Endothelial cell of umbilical vein (primary cell): Measurements from ENCODE around the gene CD163. TPM values are rescaled to one million over a fixed set of nuclear protein-coding genes. Genes with fewer than 3 reads are reported as not detected.

Source experiments
- BruUV-seq: library from RNA; stranded (reverse); fragments of 400-500 nt; replicated peaks from 2 replicates; lab custom pipeline; 2021; lab: Mats Ljungman, UMichigan
- CTCF ChIA-PET: fragments of 300-600, 350-600 bp; sonication (Branson Sonifier 250); formaldehyde crosslinking; loops from one replicate; lab custom pipeline; 2021; ENCODE audit warnings: antibody characterized with exemption, inconsistent platforms; lab: Charles Lee
- POLR2A ChIA-PET: fragments of 300-600, 350-600 bp; sonication (Branson Sonifier 250); formaldehyde crosslinking; loops from one replicate; lab custom pipeline; 2021; ENCODE audit warnings: antibody characterized with exemption, inconsistent platforms; lab: Charles Lee
- DNase-seq: peaks from one replicate; pipeline ENCODE4 v3.0.0-alpha.2; 2011; ENCODE audit warnings: low read depth, low spot score
- FAIRE-seq: peaks from 2 replicates; lab custom pipeline; 2011; peaks lifted over from hg19 to GRCh38; lab: Jason Lieb, UNC
- H2AFZ ChIP-seq: 2 replicates; pipeline ENCODE4 v1.6.0; 2012; ENCODE audit warnings: low read depth, low read length, control low read depth, inconsistent platforms
- H3K27ac ChIP-seq: 2 replicates; pipeline ENCODE4 v1.5.1; 2011; ENCODE audit warnings: low read depth, mild to moderate bottlenecking, control low read depth, low read length, moderate library complexity; ENCODE audit not compliant: insufficient read depth
- H3K27me3 ChIP-seq, 2 experiments: 2 replicates each; pipeline versions ENCODE4 v1.6.0 to v1.6.1; 2011; ENCODE audit warnings: low read length in 2 of 2, mixed read lengths in 1 of 2; ENCODE audit not compliant: control insufficient read depth in 2 of 2, insufficient read depth in 2 of 2
- H3K36me3 ChIP-seq, 2 experiments: 2 replicates in 1 of 2; 3 replicates in 1 of 2; pipeline ENCODE4 v1.5.1; 2011; ENCODE audit warnings: low read length in 2 of 2, mild to moderate bottlenecking in 1 of 2, moderate library complexity in 1 of 2; ENCODE audit not compliant: control insufficient read depth in 2 of 2, insufficient read depth in 2 of 2; ENCODE audit errors: extremely low read depth in 1 of 2
- H3K4me1 ChIP-seq: 3 replicates; pipeline ENCODE4 v1.5.1; 2011; ENCODE audit warnings: mild to moderate bottlenecking, low read length; ENCODE audit not compliant: control insufficient read depth, insufficient read depth; ENCODE audit errors: extremely low read depth
- H3K4me2 ChIP-seq: 2 replicates; pipeline ENCODE4 v1.6.1; 2011; ENCODE audit warnings: low read length, control low read depth, mixed read lengths; ENCODE audit not compliant: insufficient read depth
- H3K4me3 ChIP-seq, 3 experiments: fragments of 200-600 bp in 1 of 3; sonication (generic), shearing (Covaris generic) in 1 of 3; replicated peaks in 1 of 3; 2 replicates each; pipeline ENCODE4 v1.5.1; 2011 to 2016; ENCODE audit warnings: control low read depth in 3 of 3, low read length in 3 of 3, mild to moderate bottlenecking in 2 of 3, inconsistent platforms in 1 of 3, low read depth in 1 of 3, moderate library complexity in 1 of 3; ENCODE audit not compliant: insufficient read depth in 1 of 3
- H3K79me2 ChIP-seq: 2 replicates; pipeline ENCODE4 v1.6.0; 2012; ENCODE audit warnings: low read length, inconsistent platforms; ENCODE audit not compliant: control insufficient read depth, insufficient read depth
- H3K9ac ChIP-seq: replicated peaks from 2 replicates; pipeline ENCODE3; 2011; ENCODE audit warnings: low read length, control low read depth; ENCODE audit not compliant: insufficient read depth; ENCODE audit errors: extremely low read depth
- H3K9me1 ChIP-seq: replicated peaks from 3 replicates; pipeline ENCODE4 v1.6.0; 2011; ENCODE audit warnings: mild to moderate bottlenecking, low read length; ENCODE audit not compliant: control insufficient read depth, insufficient read depth; ENCODE audit errors: extremely low read depth
- H3K9me3 ChIP-seq: replicated peaks from 2 replicates; pipeline ENCODE4 v1.5.1; 2012; ENCODE audit warnings: low read length, inconsistent platforms; ENCODE audit not compliant: control insufficient read depth, insufficient read depth
- H4K20me1 ChIP-seq: replicated peaks from 2 replicates; pipeline ENCODE3; 2011; ENCODE audit warnings: mild to moderate bottlenecking, low read length; ENCODE audit not compliant: control insufficient read depth, insufficient read depth; ENCODE audit errors: extremely low read depth
- CTCF ChIP-seq, 2 donors: IDR thresholded peaks; 1 replicate in 1 of 2; 2 replicates in 1 of 2; pipeline ENCODE4 v1.5.1; 2011; ENCODE audit warnings: low read length in 2 of 2, mild to moderate bottlenecking in 2 of 2, moderate library complexity in 2 of 2, control low read depth in 1 of 2, inconsistent platforms in 1 of 2, low read depth in 1 of 2; ENCODE audit not compliant: insufficient read depth in 1 of 2; ENCODE audit errors: extremely low read depth in 1 of 2
- EZH2 ChIP-seq: IDR thresholded peaks from 2 replicates; pipeline ENCODE4 v1.6.1; 2012; ENCODE audit warnings: borderline replicate concordance, low read depth, mild to moderate bottlenecking, moderate library complexity, low read length, inconsistent platforms; ENCODE audit not compliant: severe bottlenecking
- FOS ChIP-seq: IDR thresholded peaks from 2 replicates; pipeline ENCODE4 v1.6.1; 2011; ENCODE audit warnings: mild to moderate bottlenecking, low read length, moderate library complexity, borderline replicate concordance; ENCODE audit not compliant: insufficient read depth
- GATA2 ChIP-seq: IDR thresholded peaks from 2 replicates; pipeline ENCODE4 v1.7.0; 2011; ENCODE audit warnings: low read depth, mild to moderate bottlenecking, moderate library complexity, mixed read lengths, low read length; ENCODE audit not compliant: insufficient read length, insufficient read depth
- JUN ChIP-seq: IDR thresholded peaks from 2 replicates; pipeline ENCODE4 v1.6.1; 2011; ENCODE audit warnings: borderline replicate concordance, low read depth; ENCODE audit not compliant: insufficient read length, insufficient read depth
- MAX ChIP-seq: IDR thresholded peaks from 2 replicates; pipeline ENCODE4 v1.6.1; 2011; ENCODE audit not compliant: insufficient read depth, insufficient read length
- MYC ChIP-seq: IDR thresholded peaks from one replicate; pipeline ENCODE4 v1.6.1; 2011; ENCODE audit warnings: mild to moderate bottlenecking, low read depth, low read length
- POLR2A ChIP-seq: IDR thresholded peaks from 2 replicates; pipeline ENCODE4 v1.6.1; 2012; ENCODE audit warnings: low read depth, mild to moderate bottlenecking, control low read depth, low read length
- POLR2AphosphoS5 ChIP-seq: IDR thresholded peaks from 2 replicates; pipeline ENCODE4 v1.6.1; 2012; ENCODE audit warnings: low read depth, mild to moderate bottlenecking, control low read depth, low read length, moderate library complexity; ENCODE audit not compliant: insufficient read depth
- dilution Hi-C: fragments of 300-500 bp; cut with MboI; formaldehyde crosslinking; loops from one replicate; pipeline ENCODE4 v1.15.0; 2019; ENCODE audit warnings: low sequenced_read_pairs; ENCODE audit not compliant: extremely low pct_ligation_motif_present
- intact Hi-C: fragments of 100-400 bp; cut with micrococcal nuclease; formaldehyde crosslinking; loops from one replicate; pipeline ENCODE4 v1.10.0; 2022
- polyA plus RNA-seq, 4 experiments: library from polyadenylated mRNA; depleted of rRNA in 3 of 4; stranded (reverse) in 3 of 4; unstranded in 1 of 4; fragments of >200 nt; gene quantifications; 2 replicates each; pipeline versions ENCODE4 v1.2.1 to v1.2.3, GENCODE V29; 2011 to 2012; ENCODE audit warnings: missing spikeins in 1 of 4
- total RNA-seq: library from RNA; stranded (reverse); gene quantifications from 2 replicates; pipeline ENCODE4 v1.2.3, GENCODE V29; 2021

The CD163 gene
- total and polyA plus RNA-seq, 2 donors (not counting 3 experiments of a cell fraction or from before 2014, with no cell fraction given): not detected

- H3K4me1 ChIP-seq: peaks cover 41% of the 10 kb centered on the region
- BruUV-seq: no TSS peak
- TF ChIP-seq CTCF (IDR thresholded peaks at IDR 0.05; ENCODE audit: extremely low read depth in 1 of 2, insufficient read depth in 1 of 2, low read depth in 1 of 2, low read length in 2 of 2): no peak
- TF ChIP-seq JUN: peak; percentile 98
- TF ChIP-seq MAX: no peak
- no peak for TF ChIP-seq MYC
- TF ChIP-seq POLR2A: no peak
- peak; percentile 97 for TF ChIP-seq FOS
- TF ChIP-seq EZH2: no peak
- peak; percentile 94 for TF ChIP-seq POLR2AphosphoS5
- TF ChIP-seq GATA2: peak; percentile 87
- H3K9ac ChIP-seq: peak overlapping the region; percentile 56
- H3K27ac ChIP-seq: peak overlapping the region; percentile 93
- no peaks in the 10 kb centered on the region for H3K9me3 ChIP-seq
- H4K20me1 ChIP-seq: no peaks in the 10 kb centered on the region
- peak overlapping the region; percentile 57 for H3K4me2 ChIP-seq
- ChIA-PET CTCF (interaction anchor here (1.0 to 1.3 kb wide), 3 partner anchors 8 to 28 kb away, joined by 3 to 5 read pairs (median 3); no protein-coding TSS in a partner anchor), POLR2A (no interaction called here)
- intact Hi-C loops: loop anchor here (2.0 to 10.0 kb wide), 2 partner anchors 85 to 1429 kb away; no protein-coding TSS in a partner anchor
- no peaks in the 10 kb centered on the region for H3K27me3 ChIP-seq
- no peaks in the 10 kb centered on the region for H3K79me2 ChIP-seq
- H3K36me3 ChIP-seq: no peaks in the 10 kb centered on the region
- peak overlapping the region in 1 of 3 experiments; percentile 12 for H3K4me3 ChIP-seq
- peak overlapping the region; percentile 63 for H2AFZ ChIP-seq
- no peaks in the 10 kb centered on the region for H3K9me1 ChIP-seq
- FAIRE-seq (peak; percentile 78), DNase-seq (peak; percentile 91)
- dilution Hi-C loops: no loop called here
Measured at GRCh38 chr12:7433276-7433822, 70.2 kb downstream of the CD163 start.
